Neural cell (in vitro differentiated cells): ENCODE measurements around the gene SPACA5. TPM values are rescaled to one million over a fixed set of nuclear protein-coding genes. Genes with fewer than 3 reads are reported as not detected.
A peak's percentile ranks its signal among the peaks of the same experiment; 100 is the strongest.

Experiments used
- H2AFZ ChIP-seq: fragments of 200-600, 300-800 bp; sonication (generic), shearing (Covaris generic); 2 replicates; pipeline ENCODE4 v1.6.0; 2014; ENCODE audit warnings: low read depth, mild to moderate bottlenecking, antibody characterized with exemption, low read length, moderate library complexity
- H3F3A ChIP-seq: fragments of 200-600 bp; shearing (Covaris generic); 2 replicates; pipeline ENCODE4 v1.6.1; 2016; ENCODE audit warnings: mild to moderate bottlenecking, moderate library complexity, mixed read lengths, antibody characterized with exemption, low read length; ENCODE audit not compliant: insufficient read depth, poor library complexity, severe bottlenecking
- H3K27ac ChIP-seq: fragments of 200-600, 300-800 bp; sonication (generic), shearing (Covaris generic); 2 replicates; pipeline ENCODE4 v1.5.1; 2014; ENCODE audit warnings: mild to moderate bottlenecking, low read length, moderate library complexity
- H3K27me3 ChIP-seq: fragments of 300-800, 200-600 bp; sonication (generic), shearing (Covaris generic); 2 replicates; pipeline ENCODE4 v1.6.0; 2014; ENCODE audit warnings: mild to moderate bottlenecking, low read depth, low read length, moderate library complexity; ENCODE audit not compliant: insufficient read depth
- H3K36me3 ChIP-seq: fragments of 300-800, 200-600 bp; sonication (generic), shearing (Covaris generic); 2 replicates; pipeline ENCODE4 v1.5.1; 2014; ENCODE audit warnings: mild to moderate bottlenecking, antibody characterized with exemption, low read length, moderate library complexity; ENCODE audit not compliant: insufficient read depth
- H3K4me2 ChIP-seq: fragments of 300-800, 200-600 bp; sonication (generic), shearing (Covaris generic); 2 replicates; pipeline ENCODE4 v1.6.0; 2014; ENCODE audit warnings: mild to moderate bottlenecking, low read length
- H3K4me3 ChIP-seq: fragments of 300-800, 200-600 bp; sonication (generic), shearing (Covaris generic); 2 replicates; pipeline ENCODE4 v1.5.1; 2014; ENCODE audit warnings: mild to moderate bottlenecking, low read length, moderate library complexity
- H3K79me2 ChIP-seq: fragments of 200-600 bp; shearing (Covaris generic); replicated peaks from 2 replicates; pipeline ENCODE4 v1.6.0; 2014; ENCODE audit warnings: mild to moderate bottlenecking, low read length, moderate library complexity; ENCODE audit not compliant: insufficient read depth
- H3K9ac ChIP-seq: fragments of 300-800, 200-600 bp; sonication (generic), shearing (Covaris generic); 2 replicates; pipeline ENCODE4 v1.6.1; 2016; ENCODE audit warnings: mild to moderate bottlenecking, low read length, mixed read lengths
- H3K9me2 ChIP-seq: fragments of 200-600 bp; shearing (Covaris generic); 2 replicates; pipeline ENCODE4 v1.6.1; 2016; ENCODE audit warnings: mild to moderate bottlenecking, low read length, mixed read lengths; ENCODE audit not compliant: insufficient read depth
- H3K9me3 ChIP-seq: fragments of 200-600, 300-800 bp; sonication (generic), shearing (Covaris generic); 2 replicates; pipeline ENCODE4 v1.6.1; 2016; ENCODE audit warnings: mild to moderate bottlenecking, mixed run types, low read length, moderate library complexity, mixed read lengths
- H4K20me1 ChIP-seq: fragments of 200-600 bp; shearing (Covaris generic); 2 replicates; pipeline ENCODE4 v1.6.1; 2016; ENCODE audit warnings: mild to moderate bottlenecking, mixed run types; ENCODE audit not compliant: insufficient read depth
- CTCF ChIP-seq: fragments of 450-650 bp; IDR thresholded peaks from 2 replicates; pipeline ENCODE4 v1.5.1; 2014; ENCODE audit warnings: antibody characterized with exemption, mild to moderate bottlenecking, moderate library complexity; ENCODE audit not compliant: poor library complexity, severe bottlenecking
- EP300 ChIP-seq: fragments of 450-650 bp; conservative IDR thresholded peaks from 2 replicates; pipeline ENCODE4 v1.6.1; 2014; ENCODE audit warnings: antibody characterized with exemption, mild to moderate bottlenecking, moderate library complexity; ENCODE audit not compliant: poor library complexity, severe bottlenecking
- EZH2 ChIP-seq: fragments of 200-600, 300-800 bp; shearing (Covaris generic), sonication (generic); IDR thresholded peaks from 2 replicates; pipeline ENCODE4 v1.6.1; 2014; ENCODE audit warnings: antibody characterized with exemption, low read length, borderline replicate concordance, mild to moderate bottlenecking; ENCODE audit not compliant: insufficient read depth, poor library complexity, severe bottlenecking
- MXI1 ChIP-seq: fragments of 450-650 bp; conservative IDR thresholded peaks from 2 replicates; pipeline ENCODE4 v1.6.1; 2014; ENCODE audit warnings: antibody characterized with exemption, mild to moderate bottlenecking; ENCODE audit not compliant: poor library complexity, severe bottlenecking
- POLR2AphosphoS5 ChIP-seq: IDR thresholded peaks from 2 replicates; pipeline ENCODE4 v1.6.1; 2012
- RAD21 ChIP-seq: fragments of 450-650 bp; conservative IDR thresholded peaks from 2 replicates; pipeline ENCODE4 v1.6.1; 2014; ENCODE audit warnings: antibody characterized with exemption, mild to moderate bottlenecking, moderate library complexity
- REST ChIP-seq: IDR thresholded peaks from 2 replicates; pipeline ENCODE4 v1.6.1; 2012; ENCODE audit warnings: borderline replicate concordance
- SMC3 ChIP-seq: fragments of 450-650 bp; conservative IDR thresholded peaks from 2 replicates; pipeline ENCODE4 v1.6.1; 2014; ENCODE audit warnings: antibody characterized with exemption, mild to moderate bottlenecking, moderate library complexity; ENCODE audit not compliant: poor library complexity
- TAF1 ChIP-seq: IDR thresholded peaks from 2 replicates; pipeline ENCODE4 v1.6.1; 2012; ENCODE audit warnings: low read depth
- polyA plus RNA-seq: library from polyadenylated mRNA; depleted of rRNA; stranded (reverse); fragments of >200 nt; gene quantifications from 2 replicates; pipeline ENCODE4 v1.2.3, GENCODE V29; 2014

SPACA5 gene
- polyA plus RNA-seq, 1 donor from 2014 or later, result not detected

GRCh38 chrX:48002319-48002718 is 4.5 kb upstream of the SPACA5 start:
- Histone ChIP-seq H2AFZ (no peak overlapping the region), H3K27ac (no peak overlapping the region), H3K9me3 (no peaks in the 10 kb centered on the region), H3K36me3 (no peaks in the 10 kb centered on the region), H3K9ac (no peak overlapping the region), H3K4me3 (peak overlapping the region; percentile 75), H3K79me2 (no peaks in the 10 kb centered on the region), H3K27me3 (no peaks in the 10 kb centered on the region), H4K20me1 (no peaks in the 10 kb centered on the region), H3F3A (no peaks in the 10 kb centered on the region), H3K4me2 (no peak overlapping the region), H3K9me2 (no peaks in the 10 kb centered on the region)
- TF ChIP-seq SMC3 (no peak), TAF1 (no peak), MXI1 (no peak), RAD21 (no peak), CTCF (no peak), POLR2AphosphoS5 (no peak), EZH2 (no peak), EP300 (no peak), REST (no peak)

- Histone ChIP-seq H3K4me2 (no peak overlapping the region), H2AFZ (no peak overlapping the region), H3K9me2 (no peaks in the 10 kb centered on the region), H3K9ac (no peak overlapping the region), H3F3A (no peaks in the 10 kb centered on the region), H3K27me3 (no peaks in the 10 kb centered on the region), H3K79me2 (no peaks in the 10 kb centered on the region), H3K36me3 (no peaks in the 10 kb centered on the region), H3K9me3 (no peaks in the 10 kb centered on the region), H3K4me3 (peak overlapping the region; percentile 75), H3K27ac (no peak overlapping the region), H4K20me1 (no peaks in the 10 kb centered on the region)
- TF ChIP-seq SMC3 (no peak), RAD21 (no peak), REST (no peak), MXI1 (no peak), EZH2 (no peak)
Measured at GRCh38 chrX:48002929-48003328, 3.9 kb upstream of the SPACA5 start.
